Measurements from ENCODE around the gene DDX1. TPM values are rescaled to one million over a fixed set of nuclear protein-coding genes. Genes with fewer than 3 reads are reported as not detected.

DDX1 gene
- total RNA-seq, 3 donors from 2014 or later: 70.7 to 96.7 (median 72.4) TPM

DNA sequence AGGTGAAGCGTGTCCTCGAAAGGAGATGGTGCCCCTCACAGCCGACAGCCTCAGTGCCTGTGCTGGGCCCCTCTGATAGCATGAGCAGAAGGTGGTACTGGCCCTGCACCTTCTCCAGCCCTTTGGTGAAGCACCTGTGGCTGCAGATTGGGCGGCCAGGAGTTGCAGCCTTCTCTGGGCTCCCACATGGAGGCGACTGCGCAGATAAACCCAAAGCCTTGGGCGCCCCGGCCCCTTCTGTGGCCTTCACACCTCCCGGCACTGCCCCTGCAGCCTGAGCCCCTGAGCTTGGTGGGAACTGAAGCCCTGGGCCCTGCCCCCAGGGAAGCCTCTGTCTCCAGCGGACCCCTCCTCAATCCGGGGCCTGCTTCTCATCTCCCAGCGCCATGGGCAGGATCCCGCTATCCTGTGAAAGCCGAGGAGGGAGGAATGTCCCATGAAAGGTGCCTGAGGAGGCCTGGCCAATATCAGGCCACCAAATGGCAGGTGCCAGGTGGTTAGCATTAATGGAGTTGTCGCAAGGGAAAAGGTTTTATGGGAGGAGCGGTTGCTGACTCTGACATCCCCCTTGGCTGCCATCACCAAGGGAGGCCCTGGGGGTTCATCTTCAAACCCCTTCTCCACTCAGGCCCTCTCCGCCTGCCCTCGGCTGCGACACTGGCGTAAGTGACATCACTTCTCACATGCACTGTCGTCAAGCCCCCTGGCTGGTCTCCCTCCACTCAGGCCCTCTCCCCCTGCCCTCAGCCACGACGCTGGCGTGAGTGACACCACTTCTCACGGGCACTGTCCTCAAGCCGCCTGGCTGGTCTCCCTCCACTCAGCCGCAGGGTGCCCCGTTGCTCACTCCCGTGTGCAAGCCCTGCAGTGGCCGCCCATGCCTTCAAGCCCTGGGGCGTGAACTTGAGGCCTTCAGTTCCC lies 62.4 kb downstream of the DDX1 start:
- Histone ChIP-seq H3K4me3 (no peak overlapping the region), H3K36me3 (ENCODE audit: low read depth) (no peaks in the 10 kb centered on the region), H3K9me3 (no peaks in the 10 kb centered on the region), H3K4me1 (ENCODE audit: low read depth) (no peaks in the 10 kb centered on the region)
- intact Hi-C loops (cut with DNase I, micrococcal nuclease): no loop called here
- TF ChIP-seq, protein P1, sequence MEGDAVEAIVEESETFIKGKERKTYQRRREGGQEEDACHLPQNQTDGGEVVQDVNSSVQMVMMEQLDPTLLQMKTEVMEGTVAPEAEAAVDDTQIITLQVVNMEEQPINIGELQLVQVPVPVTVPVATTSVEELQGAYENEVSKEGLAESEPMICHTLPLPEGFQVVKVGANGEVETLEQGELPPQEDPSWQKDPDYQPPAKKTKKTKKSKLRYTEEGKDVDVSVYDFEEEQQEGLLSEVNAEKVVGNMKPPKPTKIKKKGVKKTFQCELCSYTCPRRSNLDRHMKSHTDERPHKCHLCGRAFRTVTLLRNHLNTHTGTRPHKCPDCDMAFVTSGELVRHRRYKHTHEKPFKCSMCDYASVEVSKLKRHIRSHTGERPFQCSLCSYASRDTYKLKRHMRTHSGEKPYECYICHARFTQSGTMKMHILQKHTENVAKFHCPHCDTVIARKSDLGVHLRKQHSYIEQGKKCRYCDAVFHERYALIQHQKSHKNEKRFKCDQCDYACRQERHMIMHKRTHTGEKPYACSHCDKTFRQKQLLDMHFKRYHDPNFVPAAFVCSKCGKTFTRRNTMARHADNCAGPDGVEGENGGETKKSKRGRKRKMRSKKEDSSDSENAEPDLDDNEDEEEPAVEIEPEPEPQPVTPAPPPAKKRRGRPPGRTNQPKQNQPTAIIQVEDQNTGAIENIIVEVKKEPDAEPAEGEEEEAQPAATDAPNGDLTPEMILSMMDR (IDR thresholded peaks at IDR 0.05): no peak
- no peak for ATAC-seq
- no peak for DNase-seq

DNA sequence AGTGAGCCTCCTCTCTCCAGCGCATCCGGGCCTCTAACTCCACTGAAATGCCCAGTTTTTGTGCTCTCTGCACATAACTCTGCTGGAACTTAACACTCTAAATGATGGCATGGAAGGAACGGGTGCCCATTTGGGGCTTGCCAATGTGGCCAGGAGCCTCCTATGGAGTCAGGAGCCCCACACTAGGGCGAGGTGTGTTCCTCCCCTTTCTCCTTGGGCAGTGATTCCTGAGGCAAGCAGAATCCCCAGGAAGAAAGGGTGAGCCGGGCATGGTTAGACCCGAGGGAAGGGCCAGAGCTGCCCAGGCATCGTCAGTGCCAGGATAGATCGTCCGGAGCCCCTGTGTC lies 63.0 kb downstream of the DDX1 start:
- Histone ChIP-seq H3K4me1 (ENCODE audit: low read depth) (no peaks in the 10 kb centered on the region), H3K4me3 (no peak overlapping the region), H3K9me3 (no peaks in the 10 kb centered on the region), H3K36me3 (ENCODE audit: low read depth) (no peaks in the 10 kb centered on the region)
- no peak for ATAC-seq
- intact Hi-C loops (cut with DNase I, micrococcal nuclease): no loop called here
- TF ChIP-seq, protein P1 (IDR thresholded peaks at IDR 0.05): no peak
- no peak for DNase-seq

DNA sequence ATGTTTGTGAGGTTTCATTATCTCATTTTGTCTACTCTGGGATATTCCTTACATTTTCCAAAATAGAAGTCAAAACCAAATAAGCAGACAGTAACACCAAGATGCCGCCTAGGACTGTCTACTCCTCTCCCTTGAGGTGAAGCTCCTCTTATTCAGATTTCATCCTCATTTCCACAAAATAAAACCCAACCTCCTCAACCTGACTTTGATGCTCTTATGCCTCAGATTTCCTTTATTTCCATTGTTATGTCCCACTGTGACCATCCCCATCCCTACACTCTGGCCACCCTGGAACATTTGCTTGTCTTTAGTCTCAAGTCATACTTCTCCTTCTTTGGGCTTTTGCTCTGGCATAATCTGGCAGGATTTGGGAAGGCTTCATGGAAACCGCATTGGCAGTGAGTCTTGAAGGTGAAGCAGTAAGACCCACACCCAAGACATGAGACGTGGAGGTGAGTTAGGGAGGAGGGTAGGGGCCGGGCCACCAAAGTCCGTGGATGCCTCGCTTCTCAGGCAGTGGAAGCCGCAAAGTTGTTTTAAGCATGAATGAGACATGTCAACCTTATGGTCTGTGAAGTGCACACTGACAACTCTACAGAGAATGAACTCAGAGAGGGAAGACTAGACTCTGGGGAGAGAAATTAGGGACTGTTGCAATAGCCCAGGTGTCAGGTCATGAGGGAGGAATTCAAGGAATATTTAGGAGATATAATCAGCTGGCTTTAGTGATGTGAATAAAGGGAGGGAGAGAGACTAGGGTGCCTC lies 63.6 kb downstream of the DDX1 start:
- intact Hi-C loops (cut with DNase I, micrococcal nuclease): no loop called here
- DNase-seq: no peak
- no peak for ATAC-seq

DNA sequence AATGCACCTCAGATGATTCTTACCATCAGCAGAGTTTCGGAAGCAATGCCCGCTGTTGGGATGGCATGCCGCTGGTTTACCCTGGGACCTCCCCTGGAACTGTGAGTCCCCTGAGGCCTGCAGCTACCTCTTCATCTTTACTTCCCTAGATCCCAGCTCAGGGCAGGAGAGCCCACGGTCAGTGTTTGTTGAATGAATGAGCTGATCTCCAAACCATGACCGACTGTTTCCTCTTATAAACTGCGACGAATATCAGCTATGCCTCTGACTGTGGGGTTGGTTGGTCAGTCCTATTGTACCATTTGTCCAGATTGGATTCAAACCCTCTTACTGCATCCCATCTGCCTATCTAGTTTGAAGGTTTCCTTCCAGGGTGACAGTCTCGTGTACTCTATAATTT lies 64.4 kb downstream of the DDX1 start:
- H3K4me1 ChIP-seq (ENCODE audit: low read depth): no peaks in the 10 kb centered on the region
- no peaks in the 10 kb centered on the region for H3K36me3 ChIP-seq (ENCODE audit: low read depth)
- no peaks in the 10 kb centered on the region for H3K9me3 ChIP-seq
- TF ChIP-seq, protein P1 (IDR thresholded peaks at IDR 0.05): no peak
- intact Hi-C loops (cut with DNase I, micrococcal nuclease): no loop called here
- no peak for DNase-seq
- no peak overlapping the region for H3K4me3 ChIP-seq
- no peak for ATAC-seq

More for the DNA sequence above, 63.6 kb downstream of the DDX1 start:
- H3K4me1 ChIP-seq (ENCODE audit: low read depth): no peaks in the 10 kb centered on the region
- TF ChIP-seq, protein P1 (IDR thresholded peaks at IDR 0.05): no peak
- no peak overlapping the region for H3K4me3 ChIP-seq
- H3K9me3 ChIP-seq: no peaks in the 10 kb centered on the region
- H3K36me3 ChIP-seq (ENCODE audit: low read depth): no peaks in the 10 kb centered on the region

DNA sequence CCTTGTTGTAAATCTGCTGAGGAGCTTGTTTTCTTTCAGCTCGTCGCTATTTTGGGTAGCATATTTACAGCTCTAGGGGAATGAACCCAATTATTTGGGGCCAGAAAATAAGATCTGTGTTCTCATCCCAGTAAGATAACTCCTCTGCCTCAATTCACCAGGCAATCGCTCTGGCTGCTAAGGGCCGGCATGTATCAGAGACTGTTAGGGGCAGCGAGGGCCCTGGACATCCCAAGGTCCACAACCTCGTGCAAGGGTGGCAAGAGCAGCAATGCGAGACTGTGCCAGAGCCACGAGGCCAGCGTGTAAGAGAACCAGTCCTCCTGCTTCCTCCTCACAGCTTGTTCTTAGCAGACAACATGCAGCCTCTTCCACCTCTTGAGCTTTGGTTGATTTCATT lies 66.1 kb downstream of the DDX1 start:
- Histone ChIP-seq H3K9me3 (no peaks in the 10 kb centered on the region), H3K36me3 (ENCODE audit: low read depth) (no peaks in the 10 kb centered on the region), H3K4me3 (no peak overlapping the region), H3K4me1 (ENCODE audit: low read depth) (no peaks in the 10 kb centered on the region)
- TF ChIP-seq, protein P1 (IDR thresholded peaks at IDR 0.05): no peak
- DNase-seq: no peak
- ATAC-seq: no peak
- intact Hi-C loops (cut with DNase I, micrococcal nuclease): no loop called here

All from mucosa of descending colon (tissue), 3 donors.